Heart left ventricle (tissue), 16 donors: ENCODE results near the gene FCHSD2. TPM values are rescaled to one million over a fixed set of nuclear protein-coding genes. Genes with fewer than 3 reads are reported as not detected.

Experiments
- ATAC-seq, 4 donors: fragments of 200-7000 bp; cut with Tn5 transposase; one replicate each; pipeline ENCODE4 v1.9.1; 2020 to 2022; ENCODE audit warnings: moderate library complexity in 4 of 4, mild to moderate bottlenecking in 3 of 4, moderate number of reproducible peaks in 1 of 4
- DNase-seq, 5 donors: peaks; one replicate each; pipeline ENCODE4 v3.0.0-alpha.2; 2020
- H3K27ac ChIP-seq, 12 donors: fragments of 200-600 bp; sonication (generic) in 4 of 12; one replicate each; pipeline versions ENCODE4 v1.5.0 to v1.8.0; 2016 to 2022; ENCODE audit warnings: mild to moderate bottlenecking in 2 of 12
- H3K27me3 ChIP-seq, 9 donors: fragments of 200-600 bp; sonication (generic) in 2 of 9; one replicate each; pipeline versions ENCODE4 v1.5.1 to v1.8.0; 2016 to 2022; ENCODE audit warnings: mild to moderate bottlenecking in 3 of 9
- H3K36me3 ChIP-seq, 9 donors: fragments of 200-600 bp; sonication (generic) in 2 of 9; one replicate each; pipeline versions ENCODE4 v1.5.0 to v1.8.0; 2018 to 2022; ENCODE audit warnings: mild to moderate bottlenecking in 2 of 9
- H3K4me1 ChIP-seq, 12 donors: fragments of 200-600 bp; sonication (generic) in 4 of 12; one replicate each; pipeline versions ENCODE4 v1.5.0 to v1.8.0; 2016 to 2022; ENCODE audit warnings: mild to moderate bottlenecking in 3 of 12
- H3K4me3 ChIP-seq, 12 donors: fragments of 200-600 bp; sonication (generic) in 4 of 12; one replicate each; pipeline versions ENCODE4 v1.5.0 to v1.8.0; 2017 to 2022; ENCODE audit warnings: mild to moderate bottlenecking in 9 of 12, moderate library complexity in 4 of 12
- H3K9me3 ChIP-seq, 12 donors: fragments of 200-600 bp; sonication (generic) in 4 of 12; one replicate each; pipeline versions ENCODE4 v1.5.0 to v1.8.0; 2016 to 2022; ENCODE audit warnings: mild to moderate bottlenecking in 1 of 12
- CTCF ChIP-seq, 12 donors: fragments of 200-600 bp; sonication (generic) in 4 of 12; IDR thresholded peaks; one replicate each; pipeline versions ENCODE4 v1.5.0 to v1.8.0; 2018 to 2022; ENCODE audit warnings: antibody characterized with exemption in 12 of 12, mild to moderate bottlenecking in 5 of 12
- POLR2A ChIP-seq, 2 donors: fragments of 450-650 bp; IDR thresholded peaks; one replicate each; pipeline ENCODE4 v1.6.1; 2017; ENCODE audit warnings: antibody characterized with exemption in 2 of 2, mild to moderate bottlenecking in 2 of 2, moderate library complexity in 2 of 2
- WGBS, 4 donors: extraction: QIAGEN DNeasy Blood & Tissue Kit in 2 of 4; methylation state at CpG; one replicate each; pipeline versions ENCODE4 v1.1.5 to v1.1.7; 2013 to 2018; 5-methylcytosine and 5-hydroxymethylcytosine counted together
- intact Hi-C, 10 donors: fragments of 100-400 bp; cut with DNase I; formaldehyde crosslinking; loops; one replicate each; pipeline versions ENCODE4 v1.11.1 to v1.14.2; 2022
- polyA plus RNA-seq, 2 donors: library from polyadenylated mRNA; stranded (reverse); fragments of 200-250 nt; gene quantifications; one replicate each; pipeline ENCODE4 v1.2.3, GENCODE V29; 2013
- total RNA-seq, 9 donors: library from RNA; depleted of rRNA in 2 of 9; stranded (reverse); fragments of >200 nt in 2 of 9; fragmentation: NEBNext Ultra II Directional in 3 of 9; extraction: Animal tissue kit (Norgen Biotek cat#: 25700) in 3 of 9; gene quantifications; one replicate each; pipeline versions ENCODE4 v1.1.0 to v1.2.4, GENCODE V29; 2016 to 2023
- donor health status: ischemic (EF 13 %, LVEDD 7.1; RV severe dilation, severe dysfunction).
- donor health status: healthy with polysubstance abuse.
- donor health status: DM: no; HTN: yes; CAD: no.
- donor health status: DM: no; HTN: no; CAD: no.
- donor health status: ischemic (EF 25% LVEDD 6.9; RV normal size, moderate dysfunction).
- donor health status: ischemic (EF 25% LVEDD 5.7; RV mildly dilated, moderate dysfunction).
- donor health status: healthy.
- donor health status: DM: yes; HTN: yes; CAD: no.
- donor health status: ischemic (EF 35%, LVEDD 5.7; RV mildly dilated, moderate dysfunction).
- donor health status: nonischemic (EF 11% LVEDD 7.7; RV severe dilation, severe dysfunction).
- donor health status: DM: yes; HTN: yes; CAD: no.
- donor health status: PGD.
- donor health status: ischemic (EF 29% LVEDD 5.4; RV normal size, mild dysfunction).
- donor health status: nonischemic (EF 23%, LVEDD 6.1; RV moderate dilation, normal function).

Gene FCHSD2
- total and polyA plus RNA-seq, 11 donors, result 9.9 to 61.1 (median 39.0) TPM

- H3K4me1 ChIP-seq, result peaks cover 0 to 76% (median 45%) of the 10 kb centered on the region in 12 donors
- no peak for DNase-seq
- WGBS, 4 donors, result 73 to 85% (median 84%) methylated on average over 6 of the region's 6 CpGs
Measured at GRCh38 chr11:73151416-73151815, 9.3 kb upstream of the FCHSD2 start.

GRCh38 chr11:73149105-73149504, 7.0 kb upstream of the FCHSD2 start:
- no peaks in the 10 kb centered on the region for H3K9me3 ChIP-seq
- ATAC-seq, result peak; percentile 62 to 71 (median 67)

More at GRCh38 chr11:73151416-73151815, 9.3 kb upstream of the FCHSD2 start:
- H3K27me3 ChIP-seq, result no peaks in the 10 kb centered on the region
- no peaks in the 10 kb centered on the region for H3K36me3 ChIP-seq
- H3K9me3 ChIP-seq, result no peaks in the 10 kb centered on the region
- no peak for ATAC-seq
- intact Hi-C loops, result no loop called here
- peak overlapping the region in 7 of 12 donors; percentile 30 to 99 (median 84) for H3K27ac ChIP-seq
- H3K4me3 ChIP-seq, result no peak overlapping the region
- TF ChIP-seq CTCF (IDR thresholded peaks at IDR 0.05) (no peak), POLR2A (IDR thresholded peaks at IDR 0.05) (no peak)

GRCh38 chr11:73147771-73148681, 5.9 kb upstream of the FCHSD2 start:
- WGBS, 4 donors, result 38 to 65% (median 46%) methylated on average over 14 to 15 of the region's 15 CpGs
- no peak for TF ChIP-seq CTCF (IDR thresholded peaks at IDR 0.05)
- TF ChIP-seq POLR2A (IDR thresholded peaks at IDR 0.05), result no peak
- intact Hi-C loops, result loop anchor here in 4 of 10 donors (10.0 kb wide), 3 partner anchors 223 to 423 kb away; no protein-coding TSS in a partner anchor
- H3K27ac ChIP-seq, result peak overlapping the region; percentile 25 to 99 (median 83)
- no peaks in the 10 kb centered on the region for H3K9me3 ChIP-seq
- peaks cover 0 to 70% (median 47%) of the 10 kb centered on the region in 12 donors for H3K4me1 ChIP-seq
- DNase-seq (peak; percentile 80 to 92 (median 81)), ATAC-seq (peak; percentile 85 to 91 (median 86))
- peak overlapping the region in 7 of 12 donors; percentile 5 to 28 (median 17) for H3K4me3 ChIP-seq
- H3K27me3 ChIP-seq, result no peaks in the 10 kb centered on the region
- no peaks in the 10 kb centered on the region for H3K36me3 ChIP-seq

More at GRCh38 chr11:73149105-73149504, 7.0 kb upstream of the FCHSD2 start:
- WGBS, 4 donors, result 42 to 61% (median 49%) methylated on average over 2 of the region's 2 CpGs
- H3K4me1 ChIP-seq, result peaks cover 0 to 70% (median 47%) of the 10 kb centered on the region in 12 donors
- intact Hi-C loops, result loop anchor here in 4 of 10 donors (10.0 kb wide), 3 partner anchors 224 to 424 kb away; no protein-coding TSS in a partner anchor
- H3K4me3 ChIP-seq, result peak overlapping the region in 3 of 12 donors; percentile 17 to 28 (median 25)
- TF ChIP-seq CTCF (IDR thresholded peaks at IDR 0.05), result no peak
- peak in 1 of 2 donors; percentile 21 for TF ChIP-seq POLR2A (IDR thresholded peaks at IDR 0.05)
- H3K27ac ChIP-seq, result peak overlapping the region; percentile 40 to 99 (median 83)
- H3K27me3 ChIP-seq, result no peaks in the 10 kb centered on the region
- H3K36me3 ChIP-seq, result no peaks in the 10 kb centered on the region
- DNase-seq, result peak in 3 of 5 donors; percentile 37 to 59 (median 53)
